MM.1S (cell line): ENCODE measurements around the gene RAB11A.

Experiments used
- EZH2 ChIP-seq: fragments of 300-600 bp; sonication (generic); optimal IDR thresholded peaks from 2 replicates; pipeline ENCODE3; 2017; ENCODE audit warnings: low read depth, mild to moderate bottlenecking, antibody characterized with exemption, low read length, mixed read lengths
- EZH2phosphoT487 ChIP-seq: fragments of 300-600 bp; sonication (generic); IDR thresholded peaks from 2 replicates; pipeline ENCODE4 v1.6.1; 2018; ENCODE audit warnings: antibody characterized with exemption, low read length
- TF ChIP-seq, protein P1 (sequence below): fragments of 300-600 bp; sonication (generic); IDR thresholded peaks from 2 replicates; pipeline ENCODE4 v1.5.1; 2016; ENCODE audit warnings: antibody characterized with exemption, low read length, mixed read lengths

DNA sequence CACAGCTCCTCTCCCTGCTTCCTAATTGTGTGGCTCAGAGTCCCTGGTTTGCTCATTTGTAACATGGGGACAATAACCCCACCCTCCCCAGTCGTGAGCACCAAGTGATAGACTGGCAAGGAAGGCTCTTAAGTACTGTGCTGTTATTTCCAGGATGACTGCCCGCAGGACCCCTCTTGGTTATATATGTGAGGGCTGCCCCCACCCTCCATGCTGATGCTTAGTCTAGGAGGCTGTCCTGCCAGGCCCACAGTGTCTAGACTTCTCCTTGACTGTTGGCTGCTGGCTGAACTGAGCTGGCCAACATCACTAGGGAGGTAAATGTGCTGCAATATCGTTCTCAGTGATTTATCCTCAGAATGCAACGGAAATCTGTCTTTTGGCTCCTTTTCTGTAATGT, 45.1 kb downstream of the RAB11A start:
- TF ChIP-seq, protein P1, sequence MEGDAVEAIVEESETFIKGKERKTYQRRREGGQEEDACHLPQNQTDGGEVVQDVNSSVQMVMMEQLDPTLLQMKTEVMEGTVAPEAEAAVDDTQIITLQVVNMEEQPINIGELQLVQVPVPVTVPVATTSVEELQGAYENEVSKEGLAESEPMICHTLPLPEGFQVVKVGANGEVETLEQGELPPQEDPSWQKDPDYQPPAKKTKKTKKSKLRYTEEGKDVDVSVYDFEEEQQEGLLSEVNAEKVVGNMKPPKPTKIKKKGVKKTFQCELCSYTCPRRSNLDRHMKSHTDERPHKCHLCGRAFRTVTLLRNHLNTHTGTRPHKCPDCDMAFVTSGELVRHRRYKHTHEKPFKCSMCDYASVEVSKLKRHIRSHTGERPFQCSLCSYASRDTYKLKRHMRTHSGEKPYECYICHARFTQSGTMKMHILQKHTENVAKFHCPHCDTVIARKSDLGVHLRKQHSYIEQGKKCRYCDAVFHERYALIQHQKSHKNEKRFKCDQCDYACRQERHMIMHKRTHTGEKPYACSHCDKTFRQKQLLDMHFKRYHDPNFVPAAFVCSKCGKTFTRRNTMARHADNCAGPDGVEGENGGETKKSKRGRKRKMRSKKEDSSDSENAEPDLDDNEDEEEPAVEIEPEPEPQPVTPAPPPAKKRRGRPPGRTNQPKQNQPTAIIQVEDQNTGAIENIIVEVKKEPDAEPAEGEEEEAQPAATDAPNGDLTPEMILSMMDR = no peak
- TF ChIP-seq EZH2 = no peak
- no peak for TF ChIP-seq EZH2phosphoT487
